Raji (cell line): Measurements from ENCODE around the gene HOXA9.

Experiments used
- POLR2A ChIP-seq: IDR thresholded peaks from 2 replicates; pipeline ENCODE4 v1.6.1; 2011; ENCODE audit warnings: low read depth, low read length, control low read depth; ENCODE audit not compliant: insufficient read depth

Gene HOXA9

DNA sequence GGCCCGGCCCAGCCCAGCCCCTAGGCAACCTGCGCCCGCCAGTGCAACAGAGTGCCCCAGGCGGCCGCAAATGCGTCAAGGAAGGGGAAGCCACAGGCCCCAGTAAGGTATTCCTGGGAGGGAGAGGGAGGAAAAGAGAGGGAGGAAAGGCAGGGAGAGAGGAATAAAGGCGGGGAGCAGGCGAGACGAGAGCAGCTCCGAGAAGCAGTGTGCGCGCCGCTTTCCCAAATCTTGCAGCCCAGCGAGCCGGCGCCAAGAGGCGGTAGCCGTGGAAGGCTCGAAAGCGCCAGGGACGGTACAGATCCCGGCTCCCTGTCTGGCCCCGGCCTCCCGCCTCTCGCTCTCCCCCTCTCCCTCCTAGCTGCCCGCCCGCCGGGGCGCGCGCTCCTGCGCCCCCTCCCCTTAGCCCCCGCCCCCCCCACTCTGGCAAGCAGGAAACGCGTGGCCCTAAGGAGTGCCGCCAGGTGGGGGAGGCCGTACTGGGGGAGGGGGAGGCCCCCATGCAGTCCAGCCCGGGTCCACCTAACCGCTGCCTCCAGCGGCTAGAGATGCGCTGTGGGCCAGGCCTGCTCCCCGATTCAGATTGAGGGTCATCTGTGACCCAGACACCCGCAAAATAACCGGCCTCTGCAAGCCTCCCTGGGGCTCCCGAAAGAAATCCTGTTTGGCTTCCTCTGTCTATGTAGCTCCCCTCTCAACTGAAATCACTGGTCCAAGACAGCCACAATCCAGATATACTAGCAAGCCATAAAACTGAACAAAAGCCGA, 4.5 kb upstream of the HOXA9 start:
- TF ChIP-seq POLR2A = no peak

DNA sequence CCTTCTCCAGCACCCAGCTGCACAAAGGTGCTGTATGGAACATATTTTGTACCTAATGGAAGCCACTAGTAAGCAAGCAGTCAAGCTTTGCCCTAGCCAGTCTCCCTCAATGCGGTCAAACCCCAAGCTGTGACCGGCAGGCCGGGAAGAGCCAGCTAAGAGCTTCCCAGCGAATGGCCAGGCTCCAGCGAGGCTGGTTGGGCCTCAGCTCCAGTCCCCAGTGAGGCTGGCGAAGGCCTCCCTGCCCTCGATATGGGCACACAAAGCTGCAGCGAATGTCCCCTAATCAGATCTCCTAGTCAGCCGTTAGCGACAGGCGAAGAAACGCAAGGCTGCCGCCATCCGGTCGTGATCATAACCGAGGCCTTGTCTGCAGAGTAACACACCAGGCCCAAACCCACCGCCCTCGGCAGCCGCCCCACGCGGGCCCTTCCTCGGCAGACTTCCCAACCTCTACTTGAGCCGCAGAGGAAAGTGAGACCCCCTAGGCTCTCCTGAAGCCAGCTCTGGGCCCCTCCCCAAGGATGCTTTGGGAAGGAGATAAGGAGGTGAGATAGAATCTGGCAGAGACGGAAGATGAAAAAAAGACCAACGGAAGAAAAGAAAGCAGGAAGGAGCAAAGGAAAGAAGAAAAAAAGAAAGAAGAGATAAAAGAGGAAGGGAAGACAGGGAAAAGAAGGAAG, 3.1 kb upstream of the HOXA9 start:
- TF ChIP-seq POLR2A = no peak

DNA sequence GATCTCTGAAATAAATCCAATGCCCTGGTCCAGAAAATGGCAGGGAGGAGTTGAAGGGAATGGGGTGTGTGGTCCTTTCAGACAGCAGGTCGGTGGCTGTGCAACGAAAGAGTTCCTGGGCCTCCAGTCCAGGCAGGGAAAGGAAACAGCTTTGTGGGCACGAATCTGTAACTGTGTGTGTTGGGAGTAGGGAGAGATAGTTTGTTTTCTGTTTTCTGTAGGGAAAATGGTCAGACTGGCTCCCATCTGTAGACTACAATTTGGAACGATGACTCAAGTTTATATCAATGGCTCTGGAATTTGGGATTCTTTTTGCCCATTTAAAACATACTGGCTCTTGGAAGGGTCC, 2.6 kb upstream of the HOXA9 start:
- TF ChIP-seq POLR2A = no peak

DNA sequence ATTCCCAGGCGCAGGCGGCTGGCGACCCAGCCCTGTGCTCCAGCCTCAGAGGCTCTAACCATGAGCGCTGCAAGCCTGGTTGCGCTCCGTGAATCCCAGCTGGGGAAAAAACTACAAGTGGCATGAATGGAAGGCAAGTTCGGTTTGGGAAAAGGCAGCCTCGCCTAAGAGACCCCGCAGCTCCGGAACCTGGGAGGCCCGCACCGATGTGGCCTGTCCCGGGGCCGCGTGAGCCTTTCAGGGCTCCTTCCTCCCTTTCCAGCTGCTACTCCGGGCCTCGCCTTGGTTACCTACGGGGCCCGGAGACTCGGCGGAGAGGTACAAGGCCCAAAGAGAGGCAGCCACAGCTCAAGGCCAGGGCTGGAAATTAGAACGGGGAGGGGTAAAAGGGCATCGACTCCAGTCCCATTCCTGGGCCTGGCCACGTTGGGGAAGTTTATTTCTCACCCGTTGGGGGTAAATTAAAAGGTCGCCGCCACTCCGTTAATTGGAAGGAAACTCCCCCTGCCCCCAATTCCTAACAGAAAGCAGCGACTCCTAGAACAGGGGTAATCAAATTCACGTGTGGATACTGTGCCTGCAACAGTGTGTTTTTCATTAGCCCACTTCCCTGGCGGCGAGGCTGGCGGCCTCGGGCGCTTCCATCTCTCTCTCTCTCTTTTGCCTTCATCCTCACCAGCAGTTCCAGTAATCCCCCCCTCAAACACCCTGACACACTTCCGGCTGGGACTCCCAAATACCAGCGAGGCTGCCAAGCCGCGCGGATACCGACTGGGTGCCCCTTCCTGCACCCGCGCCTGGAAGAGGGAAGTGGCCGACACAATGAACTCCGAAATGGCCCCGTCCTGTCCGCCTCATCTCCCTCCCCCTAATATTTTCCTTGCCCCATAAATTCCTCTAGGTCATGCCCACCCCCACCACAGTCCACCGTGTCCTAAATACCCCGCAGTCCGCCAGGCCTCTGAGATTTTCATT, 1.5 kb upstream of the HOXA9 start:
- no peak for TF ChIP-seq POLR2A

DNA sequence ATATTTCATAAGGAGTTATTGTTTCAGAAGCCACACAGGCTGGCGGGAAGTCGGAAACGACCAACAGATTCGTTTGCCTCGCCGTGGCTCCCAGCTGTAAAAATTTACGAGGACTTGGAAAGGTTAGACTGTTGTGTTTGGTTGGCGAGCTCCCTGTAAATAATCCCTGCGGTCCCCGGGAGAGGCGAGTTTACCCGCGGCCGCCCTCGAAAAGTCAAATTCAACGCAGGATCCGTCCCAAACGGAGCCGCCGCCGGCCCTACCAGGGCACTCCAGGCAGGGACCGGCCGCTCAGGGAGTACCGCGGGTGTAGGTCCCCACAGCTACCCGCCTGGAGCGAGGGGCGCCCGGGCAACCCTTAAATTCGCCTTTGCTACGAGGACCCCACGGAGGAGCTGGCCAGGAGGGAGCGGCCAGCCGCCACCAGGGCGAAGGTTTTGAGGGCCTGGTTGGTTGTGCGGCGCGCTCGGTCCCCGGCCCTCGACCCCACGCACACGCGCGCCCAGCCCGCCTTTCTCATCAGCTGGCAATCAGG, 726 bp upstream of the HOXA9 start:
- TF ChIP-seq POLR2A = no peak

DNA sequence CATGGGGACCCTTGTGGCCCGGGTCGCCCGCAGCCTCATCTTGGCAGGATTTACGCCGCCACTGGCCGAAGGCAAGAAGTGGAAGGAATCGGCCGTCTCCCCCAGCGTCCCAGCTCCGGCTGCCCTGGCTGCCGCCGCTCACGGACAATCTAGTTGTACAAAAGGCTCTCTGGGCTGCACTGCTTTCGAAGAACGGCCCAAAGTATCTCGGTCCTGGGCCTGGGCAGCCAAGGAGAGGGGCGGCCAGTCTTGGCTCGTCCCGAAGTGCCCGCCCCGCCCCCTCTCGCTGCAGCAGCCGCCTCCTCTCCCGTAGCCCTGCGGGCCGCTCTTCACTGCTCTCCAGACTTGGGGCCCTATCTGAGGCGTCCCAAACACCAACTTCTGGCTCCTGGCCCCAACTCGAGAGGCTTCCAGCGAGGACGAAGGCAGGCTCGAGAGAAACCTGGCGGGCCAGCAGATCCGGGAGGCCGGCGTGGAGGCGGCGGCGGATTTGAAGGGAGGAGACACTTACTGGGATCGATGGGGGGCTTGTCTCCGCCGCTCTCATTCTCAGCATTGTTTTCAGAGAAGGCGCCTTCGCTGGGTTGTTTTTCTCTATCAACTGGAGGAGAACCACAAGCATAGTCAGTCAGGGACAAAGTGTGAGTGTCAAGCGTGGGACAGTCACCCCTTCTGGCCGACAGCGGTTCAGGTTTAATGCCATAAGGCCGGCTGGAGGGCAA, 809 bp downstream of the HOXA9 start:
- no peak for TF ChIP-seq POLR2A

DNA sequence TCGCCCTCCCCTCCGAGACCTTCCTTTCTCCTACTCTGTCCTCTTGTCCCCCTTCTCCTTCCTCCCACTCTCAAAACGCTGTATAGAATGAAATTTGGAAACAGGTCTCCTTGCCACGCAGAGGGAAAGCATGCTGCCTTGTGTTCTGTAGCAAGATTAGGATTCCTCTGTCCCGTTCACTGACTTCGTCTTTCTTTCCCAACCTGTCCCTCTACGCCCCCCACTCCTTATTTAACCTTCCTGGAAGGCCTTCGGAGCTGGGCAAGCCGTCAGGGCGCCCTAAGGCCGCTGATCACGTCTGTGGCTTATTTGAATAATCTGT, 1.3 kb downstream of the HOXA9 start:
- TF ChIP-seq POLR2A = no peak

DNA sequence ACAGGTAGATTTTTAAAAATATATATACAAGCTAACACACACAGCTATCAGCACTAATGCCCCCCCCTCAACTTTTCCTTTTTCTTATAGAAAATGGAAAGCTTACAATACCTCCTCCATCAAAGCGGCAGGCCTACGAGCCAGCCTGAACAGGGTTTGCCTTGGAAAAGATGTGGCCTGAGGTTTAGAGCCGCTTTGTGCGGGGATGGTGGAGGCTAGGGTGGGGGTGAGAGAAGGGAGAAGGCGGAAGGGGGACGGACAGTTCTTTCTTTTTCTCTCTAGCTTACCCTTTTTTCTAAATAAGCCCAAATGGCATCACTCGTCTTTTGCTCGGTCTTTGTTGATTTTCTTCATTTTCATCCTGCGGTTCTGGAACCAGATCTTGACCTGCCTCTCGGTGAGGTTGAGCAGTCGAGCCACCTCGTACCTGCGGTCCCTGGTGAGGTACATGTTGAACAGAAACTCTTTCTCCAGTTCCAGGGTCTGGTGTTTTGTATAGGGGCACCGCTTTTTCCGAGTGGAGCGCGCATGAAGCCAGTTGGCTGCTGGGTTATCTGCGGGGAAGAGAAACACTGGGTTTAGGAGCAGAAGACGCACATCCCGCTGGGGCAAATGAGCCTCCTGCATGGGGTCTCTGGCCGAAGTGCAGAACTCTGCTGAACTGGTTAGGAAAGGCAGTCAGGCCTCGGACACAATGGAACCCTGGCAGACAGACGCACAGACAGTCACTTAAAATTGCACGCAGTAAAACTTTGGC, 1.9 kb downstream of the HOXA9 start:
- TF ChIP-seq POLR2A = no peak

DNA sequence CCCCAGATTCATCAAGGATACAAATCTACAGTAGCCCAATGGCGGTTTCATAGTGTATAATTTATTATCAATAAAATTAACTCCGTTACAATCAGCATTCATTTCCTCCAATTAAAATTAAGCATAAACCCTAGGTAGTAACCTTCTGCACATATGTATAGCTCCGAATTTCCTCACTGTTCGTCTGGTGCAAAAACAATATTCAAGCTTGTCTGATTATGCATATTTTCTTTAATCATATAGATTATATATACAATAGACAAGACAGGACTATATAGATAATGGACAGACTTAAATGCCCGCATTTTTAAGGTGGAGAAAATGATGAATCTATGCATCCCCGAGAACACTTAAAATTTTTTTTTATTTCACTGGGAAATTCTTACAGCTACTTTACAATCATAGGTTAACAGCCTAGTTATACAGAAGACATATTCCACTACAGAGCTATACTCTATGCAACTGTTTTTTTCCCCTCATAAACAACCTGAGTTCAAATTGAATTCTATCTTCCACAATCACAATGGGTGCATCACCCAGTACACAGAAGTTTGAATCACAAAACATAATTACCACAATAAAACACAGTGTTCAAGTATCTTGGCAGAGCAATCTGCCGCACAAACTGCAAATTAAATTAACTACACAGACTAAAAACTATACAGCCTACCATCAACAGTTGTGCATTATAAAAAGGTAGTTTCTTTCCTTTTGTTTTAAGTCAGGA, 2.6 kb downstream of the HOXA9 start:
- no peak for TF ChIP-seq POLR2A

DNA sequence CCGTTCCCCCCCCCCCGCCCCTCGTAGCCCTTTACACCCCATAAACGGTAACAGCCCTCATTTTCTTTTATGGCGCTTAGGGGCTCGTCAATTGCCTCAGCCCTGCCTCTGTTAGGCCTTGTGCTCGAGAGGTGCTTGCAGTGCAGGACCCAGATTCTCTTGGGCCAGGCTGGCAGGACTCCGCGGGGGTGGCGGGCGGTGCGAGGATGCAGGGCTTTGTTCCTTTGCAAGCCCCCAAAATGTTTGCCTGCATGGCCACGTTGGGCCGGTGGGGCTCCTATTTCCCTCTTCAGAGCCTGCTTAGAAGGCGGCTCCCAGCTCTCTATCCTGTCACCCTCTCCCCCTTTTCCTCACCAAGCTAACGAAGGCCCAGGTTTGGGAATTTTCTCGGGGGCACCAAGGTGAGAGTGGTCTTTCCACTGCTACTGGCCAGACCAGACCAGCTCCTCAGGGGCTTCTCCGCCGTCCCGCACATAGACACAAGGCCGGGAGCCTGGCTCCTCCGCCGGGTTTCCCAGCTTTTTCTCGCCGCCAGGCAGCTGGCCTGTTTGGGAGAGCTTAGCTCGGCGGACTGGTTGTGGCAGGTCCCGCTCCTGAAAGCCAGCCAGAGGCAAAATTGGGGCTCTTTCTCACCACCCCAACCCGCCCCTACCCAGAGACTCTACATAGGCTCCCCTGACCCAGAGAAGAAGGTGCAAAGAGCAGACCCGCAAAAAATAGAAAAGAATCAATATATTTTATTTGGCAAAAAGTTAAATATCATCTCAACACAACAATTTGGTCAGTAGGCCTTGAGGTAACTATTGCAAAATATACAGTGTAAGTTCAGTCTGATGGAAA, 3.4 kb downstream of the HOXA9 start:
- no peak for TF ChIP-seq POLR2A

DNA sequence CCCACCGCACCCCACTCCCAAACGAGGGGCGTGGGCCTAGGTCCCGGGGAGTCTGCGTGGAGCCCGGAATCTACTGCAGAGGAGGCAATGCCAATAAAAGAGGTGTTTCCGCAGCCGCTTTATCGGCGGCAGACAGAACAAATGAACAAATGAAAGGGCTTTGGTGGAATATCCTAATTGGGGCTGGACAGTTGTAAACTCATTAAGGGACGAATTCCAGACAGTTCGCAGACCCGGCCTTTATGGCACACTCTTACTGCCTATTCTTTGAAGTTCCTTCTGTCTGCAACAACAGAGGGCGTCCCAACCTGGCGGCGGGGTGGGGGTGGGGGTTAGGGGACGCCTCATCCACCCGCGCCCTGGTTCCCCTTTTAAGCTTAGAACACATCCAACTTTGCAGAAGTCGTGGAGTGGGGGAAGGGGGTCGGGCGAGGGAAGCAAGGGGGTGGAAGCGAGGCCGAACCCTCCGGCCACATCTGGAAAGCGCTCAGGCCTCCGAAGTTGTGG, 4.1 kb downstream of the HOXA9 start:
- no peak for TF ChIP-seq POLR2A

DNA sequence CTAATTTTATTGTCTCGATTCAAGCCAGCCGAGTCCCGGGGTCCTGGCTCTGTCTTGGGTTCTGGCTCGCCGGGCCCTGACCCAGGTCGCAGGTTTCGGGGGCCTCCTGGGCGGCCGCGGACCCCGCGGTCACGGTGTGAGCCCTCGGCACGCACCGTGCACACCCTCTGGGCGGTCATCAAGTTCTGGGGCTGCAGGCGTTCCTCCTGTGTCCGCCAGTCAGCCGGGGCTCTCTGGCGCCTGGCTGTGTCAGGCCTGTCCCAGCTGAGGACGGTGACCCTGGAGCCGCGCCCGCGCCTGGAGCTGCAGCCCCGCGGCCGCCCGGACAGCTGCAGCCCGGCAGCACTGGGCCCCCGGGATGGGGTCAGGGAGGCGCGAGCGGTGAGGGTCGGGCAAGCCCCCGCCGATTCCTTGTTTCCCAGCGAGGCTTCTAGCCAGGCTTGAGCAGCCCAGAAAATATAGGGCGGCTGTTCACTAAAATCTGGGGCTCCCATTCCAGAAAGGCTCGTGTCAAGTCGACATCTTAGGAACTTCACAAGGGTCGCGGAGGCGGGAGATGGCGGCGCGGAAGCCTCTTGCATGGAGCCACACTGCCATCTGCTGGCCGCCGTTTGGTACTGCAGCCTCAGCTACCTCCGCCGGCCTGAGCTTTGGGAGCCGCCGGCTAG, 4.7 kb downstream of the HOXA9 start:
- no peak for TF ChIP-seq POLR2A

DNA sequence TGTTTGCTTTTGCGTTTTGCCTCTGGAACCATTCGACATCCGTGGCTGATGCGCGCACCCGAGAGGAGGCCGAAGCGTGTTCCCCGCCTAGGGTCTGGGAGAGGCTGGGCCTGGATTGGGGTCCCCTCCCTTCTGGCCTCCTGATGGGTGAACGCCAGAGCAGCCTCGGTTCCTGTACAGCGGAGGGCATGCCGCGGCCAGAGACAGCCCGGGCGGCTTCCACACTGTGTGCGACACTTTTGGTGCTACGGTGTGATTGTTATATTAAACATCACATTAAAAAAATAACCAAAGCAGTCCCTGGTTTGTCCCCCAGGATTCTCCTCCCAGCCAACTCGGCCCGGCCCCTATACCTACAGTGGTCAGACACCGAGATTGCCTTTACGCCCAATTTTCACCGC, 5.2 kb downstream of the HOXA9 start:
- TF ChIP-seq POLR2A = no peak
